SK-N-DZ (cell line): ENCODE results near the gene DLGAP4.

Experiments used
- DNase-seq: peaks from one replicate; pipeline ENCODE4 v3.0.0-alpha.2; 2015; ENCODE audit warnings: low spot score

DLGAP4 gene

GRCh38 chr20:36540551-36541211, 234.5 kb downstream of the DLGAP4 start:
- DNase-seq = no peak

GRCh38 chr20:36541227-36541767, 235.2 kb downstream of the DLGAP4 start, which contains the start of gene MYL9:
MYL9 (plus strand) TSS chr20:36541519; CDS start chr20:36544885, 3,366 bp downstream.
- DNase-seq = no peak

- DNase-seq = peak; percentile 80
These were observed 235.8 kb downstream of the DLGAP4 start for GRCh38 chr20:36541768-36542488.

GRCh38 chr20:36542516-36543183, 236.5 kb downstream of the DLGAP4 start:
- DNase-seq = no peak

GRCh38 chr20:36543184-36544133, 237.3 kb downstream of the DLGAP4 start:
- no peak for DNase-seq

GRCh38 chr20:36544134-36545018, 238.2 kb downstream of the DLGAP4 start:
- DNase-seq = no peak

- no peak for DNase-seq
These were observed 240.1 kb downstream of the DLGAP4 start for GRCh38 chr20:36546111-36546736.

- no peak for DNase-seq
These were observed 241.3 kb downstream of the DLGAP4 start for GRCh38 chr20:36547186-36548005.

- DNase-seq = peak; percentile 76
These were observed 241.8 kb downstream of the DLGAP4 start for GRCh38 chr20:36548006-36548315.

- no peak for DNase-seq
These were observed 242.8 kb downstream of the DLGAP4 start for GRCh38 chr20:36548704-36549627.

- no peak for DNase-seq
These were observed 243.4 kb downstream of the DLGAP4 start for GRCh38 chr20:36549628-36549941.

- DNase-seq = no peak
These were observed 244.0 kb downstream of the DLGAP4 start for GRCh38 chr20:36549942-36550789.

GRCh38 chr20:36550790-36551299, 244.7 kb downstream of the DLGAP4 start:
- no peak for DNase-seq

- DNase-seq = no peak
These were observed 249.1 kb downstream of the DLGAP4 start for GRCh38 chr20:36555248-36555647.

- DNase-seq = no peak
These were observed 256.6 kb downstream of the DLGAP4 start for GRCh38 chr20:36562724-36563123.

GRCh38 chr20:36563374-36563773, 257.2 kb downstream of the DLGAP4 start:
- no peak for DNase-seq
